CD4-positive, alpha-beta T cell (primary cell): ENCODE results near the gene GPC6. TPM values are rescaled to one million over a fixed set of nuclear protein-coding genes. Genes with fewer than 3 reads are reported as not detected.

ENCODE experiments used
- ATAC-seq: fragments of 200-7000 bp; cut with Tn5 transposase; one replicate; pipeline ENCODE4 v1.10.0; 2022; ENCODE audit warnings: mild to moderate bottlenecking; ENCODE audit not compliant: poor library complexity
- CTCF ChIA-PET: fragments of 350-600 bp; sonication (Branson Sonifier 250); formaldehyde crosslinking; loops from one replicate; lab custom pipeline; 2021; ENCODE audit warnings: antibody characterized with exemption, inconsistent platforms; lab: Charles Lee
- POLR2A ChIA-PET: fragments of 350-600 bp; sonication (Branson Sonifier 250); formaldehyde crosslinking; loops from one replicate; lab custom pipeline; 2021; ENCODE audit warnings: antibody characterized with exemption, inconsistent platforms; lab: Charles Lee
- DNase-seq, 14 experiments: peaks; one replicate each; pipeline ENCODE4 v3.0.0-alpha.2; 2013 to 2020; ENCODE audit warnings: mixed read lengths in 2 of 14
- H3K27ac ChIP-seq, 2 donors: one replicate each; pipeline versions ENCODE4 v1.5.1 to v1.7.0; 2013; ENCODE audit warnings: low read length in 2 of 2, low read depth in 1 of 2, mild to moderate bottlenecking in 1 of 2
- H3K27me3 ChIP-seq, 2 experiments: 1 replicate in 1 of 2; 2 replicates in 1 of 2; pipeline versions ENCODE4 v1.6.1 to v1.7.0; 2013; ENCODE audit warnings: low read length in 2 of 2, control low read depth in 1 of 2, mild to moderate bottlenecking in 1 of 2, moderate library complexity in 1 of 2; ENCODE audit not compliant: insufficient read depth in 2 of 2, control insufficient read depth in 1 of 2
- H3K36me3 ChIP-seq: one replicate; pipeline ENCODE4 v1.6.1; 2013; ENCODE audit warnings: low read length, control low read depth; ENCODE audit not compliant: insufficient read depth
- H3K4me1 ChIP-seq: one replicate; pipeline ENCODE4 v1.6.1; 2013; ENCODE audit warnings: low read length, control low read depth; ENCODE audit not compliant: insufficient read depth
- H3K4me3 ChIP-seq: one replicate; pipeline ENCODE4 v1.5.1; 2013; ENCODE audit warnings: mild to moderate bottlenecking, low read length, moderate library complexity
- H3K9me3 ChIP-seq, 2 experiments: 1 replicate in 1 of 2; 2 replicates in 1 of 2; pipeline versions ENCODE4 v1.6.1 to v1.7.0; 2013; ENCODE audit warnings: low read length in 2 of 2, mild to moderate bottlenecking in 2 of 2, control low read depth in 1 of 2, moderate library complexity in 1 of 2; ENCODE audit not compliant: control insufficient read depth in 1 of 2, insufficient read depth in 1 of 2
- H3K27ac Mint-ChIP-seq: one replicate; pipeline ENCODE4 v1.8.0; 2020; ENCODE audit warnings: mixed read lengths
- H3K27me3 Mint-ChIP-seq: one replicate; pipeline ENCODE4 v1.8.0; 2021; ENCODE audit warnings: mixed read lengths
- H3K36me3 Mint-ChIP-seq: one replicate; pipeline ENCODE4 v1.8.0; 2021; ENCODE audit warnings: low read depth, mixed read lengths
- H3K4me1 Mint-ChIP-seq: one replicate; pipeline ENCODE4 v1.8.0; 2021; ENCODE audit warnings: low read depth, mixed read lengths
- H3K4me3 Mint-ChIP-seq: one replicate; pipeline ENCODE4 v1.8.0; 2020; ENCODE audit warnings: mild to moderate bottlenecking, mixed read lengths
- H3K9me3 Mint-ChIP-seq: one replicate; pipeline ENCODE4 v1.8.0; 2020; ENCODE audit warnings: mixed read lengths
- CTCF ChIP-seq: fragments of 200-600 bp; IDR thresholded peaks from one replicate; pipeline ENCODE4 v1.8.0; 2022; ENCODE audit warnings: antibody characterized with exemption, mild to moderate bottlenecking
- intact Hi-C, 2 experiments: fragments of 100-400 bp; cut with DNase I in 1 of 2; cut with micrococcal nuclease in 1 of 2; formaldehyde crosslinking; loops; one replicate each; pipeline versions ENCODE4 v1.15.1 to v1.9.0; 2023 to 2025; cut with DNase I, micrococcal nuclease
- total RNA-seq, 174 experiments: library from RNA in 2 of 174; stranded (reverse) in 2 of 174; gene quantifications; one replicate each; pipeline ENCODE4 v1.2.3 and lab custom pipeline; 2021 to 2026

Gene GPC6
- total RNA-seq, 2 experiments from 2014 or later = not detected

DNA sequence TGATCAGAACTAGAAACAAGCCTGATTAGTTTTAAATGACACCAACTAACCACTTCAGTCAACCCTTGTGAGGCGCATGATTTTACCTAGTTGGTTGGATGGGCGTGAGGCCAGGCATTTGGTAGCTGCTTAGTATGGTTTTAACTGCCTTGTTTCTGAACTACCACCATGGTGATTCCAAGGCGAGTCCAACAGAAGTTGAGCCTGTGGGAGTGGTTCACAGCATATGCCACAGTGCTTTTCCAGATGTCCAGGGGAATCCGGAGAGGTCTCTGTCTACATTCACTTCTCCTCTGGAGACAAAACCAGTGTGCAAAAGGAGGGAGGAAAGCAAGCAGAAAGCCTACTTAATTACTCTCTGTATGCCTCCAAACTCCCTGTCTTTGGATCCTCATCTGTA is 524.1 kb downstream of the GPC6 start:
- no peaks in the 10 kb centered on the region for H3K9me3 ChIP-seq
- no peak for ATAC-seq
- H3K36me3 Mint-ChIP-seq = no peaks in the 10 kb centered on the region
- peaks cover 2% of the 10 kb centered on the region for H3K9me3 Mint-ChIP-seq
- no peaks in the 10 kb centered on the region for H3K27me3 ChIP-seq
- H3K4me1 Mint-ChIP-seq = no peaks in the 10 kb centered on the region
- H3K27me3 Mint-ChIP-seq = no peaks in the 10 kb centered on the region
- no peaks in the 10 kb centered on the region for H3K4me1 ChIP-seq
- ChIA-PET CTCF (no interaction called here), POLR2A (no interaction called here)
- no peak for DNase-seq
- no peak for TF ChIP-seq CTCF
- H3K4me3 ChIP-seq = no peak overlapping the region
- intact Hi-C loops = no loop called here
- H3K27ac ChIP-seq = no peak overlapping the region
- no peaks in the 10 kb centered on the region for H3K36me3 ChIP-seq
- no peak overlapping the region for H3K4me3 Mint-ChIP-seq
- H3K27ac Mint-ChIP-seq = no peak overlapping the region

DNA sequence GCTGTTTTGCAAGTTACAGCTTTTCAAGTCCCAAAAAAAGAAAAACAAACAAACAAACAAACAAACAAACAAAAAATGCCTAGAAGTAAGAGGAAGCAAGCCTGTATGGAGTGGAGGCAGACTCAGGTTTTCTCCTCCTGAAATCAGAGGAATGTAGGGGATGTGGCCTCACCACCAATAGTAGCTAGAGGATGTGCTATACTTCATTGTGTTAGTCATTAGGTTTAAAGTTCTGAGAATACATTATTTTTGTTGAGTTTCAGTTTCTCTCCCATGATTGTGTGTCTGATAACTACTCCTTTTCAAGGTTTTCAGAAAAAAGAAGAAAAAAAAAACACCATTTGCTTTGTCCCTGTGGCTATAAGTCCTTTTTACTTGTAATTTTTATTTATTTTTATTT is 524.5 kb downstream of the GPC6 start:
- H3K9me3 Mint-ChIP-seq = peaks cover 2% of the 10 kb centered on the region
- ChIA-PET CTCF (no interaction called here), POLR2A (no interaction called here)
- no peak for TF ChIP-seq CTCF
- Histone ChIP-seq H3K4me1 (no peaks in the 10 kb centered on the region), H3K4me3 (no peak overlapping the region), H3K27me3 (no peaks in the 10 kb centered on the region), H3K36me3 (no peaks in the 10 kb centered on the region), H3K27ac (no peak overlapping the region), H3K9me3 (no peaks in the 10 kb centered on the region)
- H3K36me3 Mint-ChIP-seq = no peaks in the 10 kb centered on the region
- intact Hi-C loops = no loop called here
- H3K27ac Mint-ChIP-seq = no peak overlapping the region
- no peaks in the 10 kb centered on the region for H3K4me1 Mint-ChIP-seq
- no peak for ATAC-seq
- H3K4me3 Mint-ChIP-seq = no peak overlapping the region
- H3K27me3 Mint-ChIP-seq = no peaks in the 10 kb centered on the region
- no peak for DNase-seq

GRCh38 chr13:93752541-93752940 is 525.9 kb downstream of the GPC6 start:
- H3K27ac ChIP-seq = no peak overlapping the region
- Mint-ChIP-seq H3K4me3 (no peak overlapping the region), H3K9me3 (peaks cover 2% of the 10 kb centered on the region), H3K4me1 (no peaks in the 10 kb centered on the region), H3K27ac (no peak overlapping the region), H3K36me3 (no peaks in the 10 kb centered on the region), H3K27me3 (no peaks in the 10 kb centered on the region)
- H3K9me3 ChIP-seq = no peaks in the 10 kb centered on the region
- no peak for DNase-seq
- ChIA-PET CTCF (no interaction called here), POLR2A (no interaction called here)
- ATAC-seq = no peak
- no peaks in the 10 kb centered on the region for H3K36me3 ChIP-seq
- no peaks in the 10 kb centered on the region for H3K4me1 ChIP-seq
- TF ChIP-seq CTCF = no peak
- H3K27me3 ChIP-seq = no peaks in the 10 kb centered on the region
- intact Hi-C loops = no loop called here
- H3K4me3 ChIP-seq = no peak overlapping the region
